Measurements from ENCODE around the gene KIFC1.
"Not testable (repeated sequence)": the region's sequence is repeated elsewhere in the genome, so short reads cannot be mapped to it uniquely, and the experiment has no call there.

The KIFC1 gene

GRCh38 chr6:33377171-33377570 is 14.5 kb upstream of the KIFC1 start:
- DNase-seq: no peak

GRCh38 chr6:33379184-33379583 is 12.4 kb upstream of the KIFC1 start:
- not testable (repeated sequence) for DNase-seq

- DNase-seq: no peak
Observed at GRCh38 chr6:33380272-33380981, 11.2 kb upstream of the KIFC1 start.

GRCh38 chr6:33383427-33384185 is 8.0 kb upstream of the KIFC1 start:
- DNase-seq: no peak

GRCh38 chr6:33384581-33385020 is 7.0 kb upstream of the KIFC1 start:
- no peak for DNase-seq

- DNase-seq: no peak
Observed at GRCh38 chr6:33390173-33390572, 1.4 kb upstream of the KIFC1 start.

- DNase-seq: no peak
Observed at GRCh38 chr6:33390767-33391277, 801 bp upstream of the KIFC1 start.

GRCh38 chr6:33391922-33392594 is 435 bp downstream of the KIFC1 start:
- DNase-seq: no peak

- no peak for DNase-seq
Observed at GRCh38 chr6:33392595-33392948, 949 bp downstream of the KIFC1 start.

- DNase-seq: no peak
Observed at GRCh38 chr6:33392979-33393378, 1.4 kb downstream of the KIFC1 start.

- DNase-seq: no peak
Observed at GRCh38 chr6:33397541-33397940, 5.9 kb downstream of the KIFC1 start.

GRCh38 chr6:33398601-33399000 is 7.0 kb downstream of the KIFC1 start:
- DNase-seq: not testable (repeated sequence)

- DNase-seq: not testable (repeated sequence)
Observed at GRCh38 chr6:33399881-33400280, 8.3 kb downstream of the KIFC1 start.

- DNase-seq: no peak
Observed at GRCh38 chr6:33404884-33405283, 13.3 kb downstream of the KIFC1 start.

GRCh38 chr6:33405386-33405940 is 13.8 kb downstream of the KIFC1 start:
- no peak for DNase-seq

- DNase-seq: no peak
Observed at GRCh38 chr6:33406126-33406525, 14.5 kb downstream of the KIFC1 start.

GRCh38 chr6:33407132-33407718 is 15.6 kb downstream of the KIFC1 start:
- no peak for DNase-seq

- peak; percentile 99 for DNase-seq
Observed at GRCh38 chr6:33410050-33410710, 18.6 kb downstream of the KIFC1 start.

- peak; percentile 89 for DNase-seq
Observed at GRCh38 chr6:33410711-33411631, 19.3 kb downstream of the KIFC1 start, which contains the start of gene PHF1. Gene PHF1 (plus strand): TSS chr6:33411014. CDS start chr6:33412264, 1,250 bp downstream.

- no peak for DNase-seq
Observed at GRCh38 chr6:33411632-33412005, 20.0 kb downstream of the KIFC1 start.
